Glutamatergic neuron (in vitro differentiated cells): ENCODE results near the gene B4GALT4. TPM values are rescaled to one million over a fixed set of nuclear protein-coding genes. Genes with fewer than 3 reads are reported as not detected.

Experiments
- DNase-seq: peaks from one replicate; pipeline ENCODE4 v3.0.0; 2022
- H3K27ac Mint-ChIP-seq: one replicate; pipeline ENCODE4 v1.8.0; 2020; ENCODE audit warnings: mild to moderate bottlenecking, mixed read lengths, inconsistent platforms; ENCODE audit not compliant: unreplicated experiment
- H3K27me3 Mint-ChIP-seq: one replicate; pipeline ENCODE4 v1.8.0; 2020; ENCODE audit warnings: mild to moderate bottlenecking, moderate library complexity, mixed read lengths, inconsistent platforms; ENCODE audit not compliant: unreplicated experiment
- H3K36me3 Mint-ChIP-seq: one replicate; pipeline ENCODE4 v1.8.0; 2020; ENCODE audit warnings: mild to moderate bottlenecking, mixed read lengths, inconsistent platforms; ENCODE audit not compliant: unreplicated experiment
- H3K4me1 Mint-ChIP-seq: one replicate; pipeline ENCODE4 v1.8.0; 2020; ENCODE audit warnings: mild to moderate bottlenecking, low read depth, mixed read lengths, inconsistent platforms; ENCODE audit not compliant: unreplicated experiment
- H3K4me3 Mint-ChIP-seq: one replicate; pipeline ENCODE4 v1.8.0; 2020; ENCODE audit warnings: mild to moderate bottlenecking, mixed read lengths, inconsistent platforms; ENCODE audit not compliant: unreplicated experiment
- H3K9me3 Mint-ChIP-seq: one replicate; pipeline ENCODE4 v1.8.0; 2020; ENCODE audit warnings: mild to moderate bottlenecking, moderate library complexity, mixed read lengths, inconsistent platforms; ENCODE audit not compliant: unreplicated experiment
- CTCF ChIP-seq: fragments of 200-600 bp; sonication (generic); IDR thresholded peaks from one replicate; pipeline ENCODE4 v1.5.0; 2021; ENCODE audit not compliant: partially characterized antibody, unreplicated experiment
- total RNA-seq: library from RNA; stranded (reverse); fragmentation: NEBNext Ultra II Directional; extraction: Animal tissue kit (Norgen Biotek cat#: 25700); gene quantifications from one replicate; pipeline ENCODE4 v1.2.1, GENCODE V29; 2021; ENCODE audit not compliant: unreplicated experiment

B4GALT4 gene
- total RNA-seq, 1 donor from 2014 or later = 24.3 TPM

- no peaks in the 10 kb centered on the region for H3K36me3 Mint-ChIP-seq
- no peaks in the 10 kb centered on the region for H3K9me3 Mint-ChIP-seq
- no peaks in the 10 kb centered on the region for H3K27me3 Mint-ChIP-seq
- TF ChIP-seq CTCF = no peak
- H3K27ac Mint-ChIP-seq = no peak overlapping the region
- no peak for DNase-seq
- H3K4me1 Mint-ChIP-seq = peaks cover 5% of the 10 kb centered on the region
- no peak overlapping the region for H3K4me3 Mint-ChIP-seq
Measured at GRCh38 chr3:119235151-119235550, 5.5 kb downstream of the B4GALT4 start.

- no peaks in the 10 kb centered on the region for H3K4me1 Mint-ChIP-seq
- no peak for DNase-seq
- TF ChIP-seq CTCF = no peak
- H3K27ac Mint-ChIP-seq = no peak overlapping the region
- H3K27me3 Mint-ChIP-seq = no peaks in the 10 kb centered on the region
- no peaks in the 10 kb centered on the region for H3K36me3 Mint-ChIP-seq
- no peaks in the 10 kb centered on the region for H3K9me3 Mint-ChIP-seq
- H3K4me3 Mint-ChIP-seq = no peak overlapping the region
Measured at GRCh38 chr3:119234610-119235009, 6.1 kb downstream of the B4GALT4 start.

- H3K27ac Mint-ChIP-seq = no peak overlapping the region
Measured at GRCh38 chr3:119230745-119231144, 9.9 kb downstream of the B4GALT4 start.

GRCh38 chr3:119230071-119230470, 10.6 kb downstream of the B4GALT4 start:
- peaks cover 3% of the 10 kb centered on the region for H3K4me1 Mint-ChIP-seq
- H3K27ac Mint-ChIP-seq = no peak overlapping the region
- no peak overlapping the region for H3K4me3 Mint-ChIP-seq
- H3K27me3 Mint-ChIP-seq = no peaks in the 10 kb centered on the region
- no peak for TF ChIP-seq CTCF
- H3K36me3 Mint-ChIP-seq = peaks cover 6% of the 10 kb centered on the region
- DNase-seq = no peak
- H3K9me3 Mint-ChIP-seq = no peaks in the 10 kb centered on the region

More at GRCh38 chr3:119230745-119231144, 9.9 kb downstream of the B4GALT4 start:
- Mint-ChIP-seq H3K27me3 (no peaks in the 10 kb centered on the region), H3K9me3 (no peaks in the 10 kb centered on the region), H3K4me1 (peaks cover 3% of the 10 kb centered on the region), H3K36me3 (peaks cover 6% of the 10 kb centered on the region), H3K4me3 (no peak overlapping the region)
- no peak for TF ChIP-seq CTCF
- no peak for DNase-seq

GRCh38 chr3:119229190-119229589, 11.5 kb downstream of the B4GALT4 start:
- TF ChIP-seq CTCF = no peak
- Mint-ChIP-seq H3K27ac (no peak overlapping the region), H3K9me3 (no peaks in the 10 kb centered on the region), H3K4me1 (peaks cover 3% of the 10 kb centered on the region), H3K36me3 (peaks cover 6% of the 10 kb centered on the region), H3K4me3 (no peak overlapping the region), H3K27me3 (no peaks in the 10 kb centered on the region)
- DNase-seq = no peak
